ENCODE results near the gene TNRC6C.

TNRC6C gene

DNA sequence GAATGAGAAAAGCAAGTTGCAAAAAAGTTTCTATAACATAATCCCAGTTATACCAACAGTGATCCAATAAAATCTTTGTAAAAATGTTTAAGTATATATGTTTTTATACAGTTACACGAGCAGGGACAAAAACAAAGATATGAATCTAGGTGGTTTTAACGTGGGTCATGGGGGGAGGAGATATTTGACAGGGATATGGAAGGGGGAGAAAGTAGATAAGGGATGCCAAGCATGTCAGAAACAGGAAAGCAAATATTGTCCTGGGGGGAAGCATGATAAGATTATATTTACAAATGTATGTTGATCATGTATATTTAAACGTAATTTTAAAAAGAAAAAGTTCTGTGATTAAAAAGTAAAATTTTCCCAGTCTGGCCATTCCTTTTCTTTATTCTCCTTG is 43.1 kb downstream of the TNRC6C start:
- no peaks in the 10 kb centered on the region for H3K36me3 ChIP-seq (ENCODE audit: insufficient read depth, low read length)

DNA sequence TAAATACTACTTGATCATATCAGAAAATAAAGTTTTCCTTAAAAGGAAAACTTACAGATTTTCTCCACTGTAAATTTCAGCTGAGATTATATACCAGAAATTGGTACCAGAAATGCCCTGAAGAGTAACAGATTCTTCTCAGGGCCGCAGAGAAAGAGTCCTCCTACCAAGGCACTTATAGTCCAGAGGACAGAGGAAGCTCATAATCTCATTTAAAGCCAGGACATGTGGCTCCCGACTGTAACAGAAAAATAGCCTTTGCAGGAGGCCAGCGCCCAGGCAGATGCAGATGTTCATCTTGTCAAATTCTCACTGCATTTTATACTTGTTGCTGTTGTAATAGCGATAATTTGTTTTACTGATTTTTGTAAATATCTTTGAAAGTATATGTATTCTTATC is 43.7 kb downstream of the TNRC6C start:
- no peak overlapping the region for H3K9ac ChIP-seq (ENCODE audit: low read depth, low read length)
- H3K9me3 ChIP-seq (ENCODE audit: control insufficient read depth, insufficient read depth, low read length) = no peaks in the 10 kb centered on the region
- H3K4me1 ChIP-seq (ENCODE audit: insufficient read depth, low read length) = peaks cover 13% of the 10 kb centered on the region; the same call in 1 of the 2 replicates
- H3K36me3 ChIP-seq (ENCODE audit: insufficient read depth, low read length) = no peaks in the 10 kb centered on the region

More for the DNA sequence above, 43.1 kb downstream of the TNRC6C start:
- Histone ChIP-seq H3K9me3 (ENCODE audit: control insufficient read depth, insufficient read depth, low read length) (no peaks in the 10 kb centered on the region), H3K4me1 (ENCODE audit: insufficient read depth, low read length) (peaks cover 13% of the 10 kb centered on the region; the same call in 1 of the 2 replicates), H3K9ac (ENCODE audit: low read depth, low read length) (no peak overlapping the region)

DNA sequence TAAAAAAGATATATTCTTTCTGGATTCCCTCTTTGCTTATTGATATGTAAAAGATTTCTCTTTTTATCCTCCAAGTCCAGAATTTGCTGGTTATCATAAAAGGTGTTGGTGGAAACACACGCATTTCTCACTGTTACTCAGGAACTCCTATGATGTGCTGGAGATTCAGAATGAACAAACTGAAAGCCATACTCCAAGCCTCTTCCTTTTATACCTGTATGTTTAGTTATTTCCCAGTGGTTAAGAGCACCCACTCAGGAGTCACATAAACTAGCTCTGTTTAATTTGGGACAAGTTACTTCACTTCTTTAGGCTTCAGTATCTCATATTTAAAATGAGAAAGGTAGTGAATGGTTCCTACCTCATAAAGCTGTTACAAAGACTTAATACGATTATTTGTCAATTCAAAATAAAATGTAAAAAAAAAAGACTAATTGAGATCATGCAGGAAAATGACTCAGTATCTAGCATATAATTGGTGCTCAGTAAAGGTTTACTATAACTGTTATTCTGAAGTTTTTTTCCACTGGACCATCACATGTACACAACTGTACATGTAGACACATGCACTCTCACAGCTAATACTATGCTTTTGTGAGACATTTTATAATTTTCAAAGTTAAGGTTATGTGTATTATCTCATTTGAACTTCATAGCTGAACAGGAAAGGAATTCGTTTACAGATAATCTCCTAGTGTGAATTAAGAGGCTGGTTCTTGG is 47.1 kb downstream of the TNRC6C start:
- H3K36me3 ChIP-seq (ENCODE audit: insufficient read depth, low read length) = no peaks in the 10 kb centered on the region
- peaks cover 9% of the 10 kb centered on the region; the same call in 1 of the 2 replicates for H3K4me1 ChIP-seq (ENCODE audit: insufficient read depth, low read length)
- no peaks in the 10 kb centered on the region for H3K9me3 ChIP-seq (ENCODE audit: control insufficient read depth, insufficient read depth, low read length)
- H3K9ac ChIP-seq (ENCODE audit: low read depth, low read length) = no peak overlapping the region

DNA sequence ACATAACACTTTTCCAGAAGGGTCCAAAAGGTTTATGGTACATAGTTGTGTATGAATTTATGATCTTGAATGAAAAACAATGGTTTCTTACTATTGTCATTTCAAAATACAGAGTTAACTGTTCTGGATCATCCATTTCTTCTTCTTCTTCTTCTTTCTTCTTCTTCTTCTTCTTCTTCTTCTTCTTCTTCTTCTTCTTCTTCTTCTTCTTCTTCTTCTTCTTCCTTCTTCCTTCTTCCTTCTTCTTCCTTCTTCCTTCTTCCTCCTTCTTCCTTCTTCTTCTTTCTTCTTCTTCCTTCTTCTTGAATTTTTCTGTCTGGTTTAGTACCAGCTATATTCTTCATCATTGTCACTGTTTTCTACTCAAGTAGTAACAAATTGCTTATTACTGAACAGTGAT is 47.8 kb downstream of the TNRC6C start:
- Histone ChIP-seq H3K36me3 (ENCODE audit: insufficient read depth, low read length) (no peaks in the 10 kb centered on the region), H3K9ac (ENCODE audit: low read depth, low read length) (no peak overlapping the region), H3K4me1 (ENCODE audit: insufficient read depth, low read length) (peaks cover 8% of the 10 kb centered on the region; the same call in 1 of the 2 replicates), H3K9me3 (ENCODE audit: control insufficient read depth, insufficient read depth, low read length) (no peaks in the 10 kb centered on the region)

DNA sequence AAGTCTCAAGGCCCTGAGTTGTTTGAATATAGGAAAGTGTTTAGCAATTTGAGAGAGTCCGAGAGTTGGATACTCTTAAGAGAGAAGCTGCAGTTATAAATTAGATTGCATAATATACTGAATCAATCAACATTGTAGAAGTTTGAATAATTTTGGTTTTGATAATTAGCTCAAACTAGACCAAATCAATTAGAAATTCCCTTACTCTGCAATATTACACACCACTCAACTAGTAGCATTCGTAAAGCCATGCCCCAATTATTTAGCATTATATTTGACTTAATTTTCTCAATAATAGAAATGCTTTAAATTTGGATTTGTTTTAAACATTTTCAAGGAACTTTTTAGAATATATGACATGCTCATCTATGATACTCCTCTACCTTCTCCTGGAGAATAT is 49.1 kb downstream of the TNRC6C start:
- peaks cover 6% of the 10 kb centered on the region; the same call in 1 of the 2 replicates for H3K4me1 ChIP-seq (ENCODE audit: insufficient read depth, low read length)
- H3K36me3 ChIP-seq (ENCODE audit: insufficient read depth, low read length) = no peaks in the 10 kb centered on the region
- no peak overlapping the region for H3K9ac ChIP-seq (ENCODE audit: low read depth, low read length)
- H3K9me3 ChIP-seq (ENCODE audit: control insufficient read depth, insufficient read depth, low read length) = no peaks in the 10 kb centered on the region

DNA sequence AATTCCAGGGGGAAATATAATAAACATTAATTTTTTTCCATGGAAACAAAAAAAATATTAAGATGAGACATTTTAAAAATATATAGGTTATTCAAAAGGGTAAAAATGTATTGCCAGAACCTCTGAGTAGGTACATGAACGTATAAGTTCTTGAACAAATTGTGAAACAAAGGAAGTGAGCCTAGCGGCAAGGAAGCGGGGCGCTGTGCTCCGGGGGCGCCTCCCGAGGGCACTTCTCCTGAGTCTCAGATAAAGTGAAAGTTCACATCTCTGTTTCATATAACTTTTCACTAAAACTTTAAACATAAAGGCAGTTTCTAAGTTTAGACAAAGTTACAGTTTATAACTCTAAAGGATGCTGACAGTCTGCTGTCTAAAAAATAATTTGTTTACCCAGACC is 52.3 kb downstream of the TNRC6C start:
- no peak overlapping the region for H3K9ac ChIP-seq (ENCODE audit: low read depth, low read length)
- no peaks in the 10 kb centered on the region for H3K36me3 ChIP-seq (ENCODE audit: insufficient read depth, low read length)
- H3K9me3 ChIP-seq (ENCODE audit: control insufficient read depth, insufficient read depth, low read length) = no peaks in the 10 kb centered on the region
- no peaks in the 10 kb centered on the region for H3K4me1 ChIP-seq (ENCODE audit: insufficient read depth, low read length)

DNA sequence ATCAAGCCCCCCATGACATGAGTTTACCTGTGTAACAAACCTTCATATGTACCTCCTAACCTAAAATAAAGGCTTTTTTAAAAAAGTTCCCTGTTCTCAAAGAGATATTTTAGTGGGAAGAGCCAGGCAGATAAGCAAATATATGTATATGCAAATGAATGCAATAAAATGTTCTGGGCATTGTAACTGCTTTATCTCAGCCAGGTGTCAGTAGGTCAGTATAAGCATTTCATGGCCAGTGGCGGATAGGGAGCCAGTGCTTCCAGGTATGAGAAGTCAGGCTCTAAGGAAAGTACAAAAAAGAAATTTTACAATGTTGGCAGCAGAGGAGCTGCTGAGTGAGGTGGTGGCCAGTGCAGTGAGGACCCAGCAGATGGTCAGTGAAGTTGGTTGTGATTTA is 53.9 kb downstream of the TNRC6C start:
- Histone ChIP-seq H3K4me1 (ENCODE audit: insufficient read depth, low read length) (no peaks in the 10 kb centered on the region), H3K9ac (ENCODE audit: low read depth, low read length) (no peak overlapping the region), H3K9me3 (ENCODE audit: control insufficient read depth, insufficient read depth, low read length) (no peaks in the 10 kb centered on the region), H3K36me3 (ENCODE audit: insufficient read depth, low read length) (no peaks in the 10 kb centered on the region)

DNA sequence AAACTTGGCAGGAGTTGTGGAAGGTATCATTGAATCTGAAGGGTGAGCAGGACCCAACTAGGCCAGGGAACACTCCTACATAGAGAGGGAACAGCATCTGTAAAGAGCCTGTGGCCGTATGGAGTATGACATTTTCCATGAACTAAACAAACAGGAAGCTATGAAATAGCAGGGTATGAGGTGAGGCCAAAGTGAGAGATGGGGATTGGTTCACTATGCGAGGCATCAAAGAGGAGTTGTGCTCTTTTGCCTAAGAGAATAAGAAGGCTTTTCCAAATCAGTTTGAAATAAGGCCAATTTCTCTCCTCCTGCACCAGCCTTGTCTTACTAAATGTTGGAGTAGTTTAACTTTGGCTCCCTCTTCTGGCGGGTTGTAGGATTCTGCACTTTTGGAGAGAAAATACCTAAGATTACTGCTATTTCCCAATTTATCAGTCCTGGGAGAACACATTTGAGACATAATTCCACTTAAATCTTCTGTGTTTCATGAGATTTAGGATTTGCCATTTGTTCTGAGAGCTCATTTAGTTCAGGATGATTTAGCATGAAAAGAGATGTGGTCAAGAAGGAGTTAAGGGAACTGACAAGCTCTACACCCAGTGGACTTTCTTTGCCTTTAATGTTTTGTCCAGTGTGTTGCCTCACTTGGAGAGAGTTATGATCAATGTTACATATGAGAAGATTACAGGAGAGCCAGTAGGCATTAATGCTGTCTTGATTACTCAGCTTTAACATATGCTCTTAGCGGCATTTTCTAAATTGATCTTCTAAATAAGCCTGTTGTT is 55.4 kb downstream of the TNRC6C start:
- Histone ChIP-seq H3K36me3 (ENCODE audit: insufficient read depth, low read length) (no peaks in the 10 kb centered on the region), H3K9me3 (ENCODE audit: control insufficient read depth, insufficient read depth, low read length) (no peaks in the 10 kb centered on the region), H3K9ac (ENCODE audit: low read depth, low read length) (no peak overlapping the region), H3K4me1 (ENCODE audit: insufficient read depth, low read length) (no peaks in the 10 kb centered on the region)

DNA sequence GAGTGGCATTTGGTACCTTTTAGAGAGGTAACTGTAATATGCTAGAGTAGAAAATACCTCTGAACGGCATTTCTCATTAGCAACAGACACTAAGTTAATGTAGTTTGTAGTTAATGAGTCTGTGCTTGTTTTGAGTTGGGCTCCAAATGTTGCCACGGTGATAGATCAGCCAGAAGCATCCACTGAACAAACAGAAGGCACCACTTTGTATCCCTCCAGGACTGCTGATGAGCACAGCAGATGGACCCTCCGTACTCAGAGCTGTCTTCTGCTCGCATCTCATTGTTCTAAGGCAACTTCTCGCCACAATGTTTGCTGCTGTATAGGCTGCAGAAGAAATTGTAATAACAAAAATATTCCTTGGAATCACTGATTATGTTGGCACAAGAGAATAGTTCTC is 56.1 kb downstream of the TNRC6C start:
- no peaks in the 10 kb centered on the region for H3K36me3 ChIP-seq (ENCODE audit: insufficient read depth, low read length)
- H3K4me1 ChIP-seq (ENCODE audit: insufficient read depth, low read length) = peaks cover 4% of the 10 kb centered on the region; the same call in 1 of the 2 replicates
- no peak overlapping the region for H3K9ac ChIP-seq (ENCODE audit: low read depth, low read length)
- H3K9me3 ChIP-seq (ENCODE audit: control insufficient read depth, insufficient read depth, low read length) = no peaks in the 10 kb centered on the region

DNA sequence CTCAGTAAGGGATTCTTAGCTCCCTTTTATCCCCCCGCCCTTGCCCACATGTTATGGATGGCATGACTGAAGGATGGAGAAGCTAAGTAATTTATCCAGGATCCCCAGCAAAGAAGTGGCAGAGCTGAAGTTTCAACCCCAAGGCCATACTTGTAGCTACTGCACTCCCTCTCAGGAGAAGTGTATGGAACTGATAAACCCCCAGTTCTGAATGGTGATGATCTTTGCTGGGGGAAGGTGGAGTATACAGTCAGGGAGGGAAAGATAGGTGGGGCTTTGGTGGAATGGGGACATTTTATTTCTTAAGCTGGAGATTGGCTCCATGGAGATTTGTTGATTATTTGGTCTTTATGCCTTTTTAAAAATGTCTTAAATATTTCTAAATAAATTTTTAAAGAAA is 58.3 kb downstream of the TNRC6C start:
- H3K9me3 ChIP-seq (ENCODE audit: control insufficient read depth, insufficient read depth, low read length) = no peaks in the 10 kb centered on the region
- no peak overlapping the region for H3K9ac ChIP-seq (ENCODE audit: low read depth, low read length)
- peaks cover 6% of the 10 kb centered on the region; the same call in 1 of the 2 replicates for H3K4me1 ChIP-seq (ENCODE audit: insufficient read depth, low read length)
- H3K36me3 ChIP-seq (ENCODE audit: insufficient read depth, low read length) = no peaks in the 10 kb centered on the region

DNA sequence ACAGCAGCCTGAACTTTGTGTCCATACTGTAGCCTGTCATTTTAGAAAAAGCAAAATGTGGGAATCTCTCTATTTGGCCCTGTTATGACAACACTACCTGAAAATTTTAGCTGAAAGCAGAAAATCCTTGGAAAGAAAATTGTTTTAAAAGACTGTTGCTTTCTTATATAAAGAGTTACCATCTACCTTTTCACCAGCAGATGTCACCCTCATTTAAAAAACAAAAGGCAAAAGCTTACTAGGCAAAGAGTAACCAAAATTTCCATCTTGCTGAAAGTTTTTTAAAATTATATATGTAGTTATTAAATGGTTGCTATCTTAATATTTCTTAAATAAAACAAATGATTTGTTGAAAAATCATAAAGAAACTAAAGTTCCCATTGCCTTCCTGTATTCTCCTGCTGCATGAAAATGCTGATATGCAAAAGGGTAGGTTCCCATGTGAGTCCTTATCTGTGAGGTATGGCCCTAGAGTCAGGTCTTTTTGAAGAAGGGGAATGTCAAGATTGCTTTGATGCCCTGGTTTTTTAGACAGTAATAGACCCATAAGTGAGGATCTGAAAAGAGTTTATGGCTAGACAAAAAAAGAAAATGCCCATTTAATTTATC is 61.0 kb downstream of the TNRC6C start:
- H3K9ac ChIP-seq (ENCODE audit: low read depth, low read length) = no peak overlapping the region
- H3K4me1 ChIP-seq (ENCODE audit: insufficient read depth, low read length) = peaks cover 6% of the 10 kb centered on the region; the same call in 1 of the 2 replicates
- H3K36me3 ChIP-seq (ENCODE audit: insufficient read depth, low read length) = no peaks in the 10 kb centered on the region
- no peaks in the 10 kb centered on the region for H3K9me3 ChIP-seq (ENCODE audit: control insufficient read depth, insufficient read depth, low read length)

DNA sequence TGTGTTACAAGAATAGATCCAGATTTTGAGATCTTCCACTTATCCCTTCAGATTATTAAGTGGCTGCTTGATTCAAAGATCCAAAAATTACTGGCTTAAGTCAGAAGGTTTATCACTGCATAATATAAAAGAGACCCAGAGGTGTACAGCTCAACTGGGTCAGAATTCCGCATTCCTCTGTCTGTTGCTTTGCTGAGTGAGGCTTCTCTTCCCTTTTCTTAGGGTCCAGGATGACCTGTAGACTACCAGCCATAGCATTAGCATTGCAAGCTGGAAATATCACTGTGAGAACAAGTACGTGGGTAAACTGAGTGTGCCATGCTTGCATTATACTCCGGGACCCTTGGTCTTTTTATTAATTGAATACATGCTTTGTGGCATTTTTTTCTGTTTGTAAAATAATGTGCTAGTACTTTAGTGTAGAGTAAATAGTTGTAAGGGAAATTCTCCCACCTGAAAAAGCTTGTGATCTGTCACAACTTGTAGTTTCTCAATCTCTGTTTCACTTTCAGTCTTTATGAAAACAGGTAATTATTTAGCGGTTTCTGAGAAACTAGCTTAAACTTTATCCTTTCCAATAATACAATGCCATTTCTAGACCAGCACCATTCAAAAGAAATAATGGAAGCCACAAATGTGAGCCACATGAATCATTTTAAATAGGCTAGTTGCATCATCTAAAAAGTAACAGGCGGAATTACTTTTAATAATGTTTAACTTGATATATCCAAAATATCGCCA is 61.6 kb downstream of the TNRC6C start:
- no peaks in the 10 kb centered on the region for H3K36me3 ChIP-seq (ENCODE audit: insufficient read depth, low read length)
- H3K9me3 ChIP-seq (ENCODE audit: control insufficient read depth, insufficient read depth, low read length) = no peaks in the 10 kb centered on the region
- H3K4me1 ChIP-seq (ENCODE audit: insufficient read depth, low read length) = peaks cover 6% of the 10 kb centered on the region; the same call in 1 of the 2 replicates
- no peak overlapping the region for H3K9ac ChIP-seq (ENCODE audit: low read depth, low read length)

DNA sequence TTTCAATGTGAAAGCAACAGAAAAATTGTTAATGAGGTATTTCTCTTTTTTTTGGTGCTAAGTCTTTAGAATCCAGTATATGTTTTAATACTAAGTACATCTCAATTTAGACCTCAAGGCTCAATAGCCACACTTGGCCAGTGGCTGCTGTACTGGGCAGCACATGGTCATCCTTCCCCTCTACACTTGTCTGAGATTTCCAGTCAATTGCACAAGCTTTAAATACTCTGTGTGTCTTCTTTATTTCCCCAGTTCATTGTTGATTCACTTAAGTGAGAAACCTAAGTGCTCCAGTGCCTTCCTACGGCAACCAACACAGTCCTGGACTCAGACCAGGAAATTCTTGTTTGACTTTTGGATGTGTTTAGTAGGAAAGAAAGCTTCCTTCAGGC is 62.2 kb downstream of the TNRC6C start:
- no peaks in the 10 kb centered on the region for H3K36me3 ChIP-seq (ENCODE audit: insufficient read depth, low read length)
- no peaks in the 10 kb centered on the region for H3K9me3 ChIP-seq (ENCODE audit: control insufficient read depth, insufficient read depth, low read length)
- no peak overlapping the region for H3K9ac ChIP-seq (ENCODE audit: low read depth, low read length)
- H3K4me1 ChIP-seq (ENCODE audit: insufficient read depth, low read length) = peaks cover 6% of the 10 kb centered on the region; the same call in 1 of the 2 replicates

DNA sequence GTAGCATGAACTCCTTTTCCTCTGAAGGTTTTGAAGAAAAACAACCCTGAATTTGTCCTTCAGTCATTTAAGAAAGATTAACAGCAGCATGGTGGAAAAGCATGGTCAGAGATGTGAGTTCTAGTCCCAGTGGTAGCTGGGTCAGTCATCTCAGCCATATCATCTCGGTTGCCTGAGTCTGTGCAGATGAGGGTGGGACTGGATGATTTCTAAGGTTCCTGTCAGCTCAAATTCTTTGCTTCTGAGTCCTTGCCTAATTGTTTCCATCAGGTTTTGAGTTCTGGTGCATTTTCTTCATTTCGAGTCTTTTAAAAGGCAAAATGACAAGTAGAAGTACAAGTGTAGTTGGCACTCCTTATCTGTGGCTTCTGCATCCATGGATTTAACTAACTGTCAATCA is 63.9 kb downstream of the TNRC6C start:
- no peaks in the 10 kb centered on the region for H3K36me3 ChIP-seq (ENCODE audit: insufficient read depth, low read length)

More for the DNA sequence above, 63.9 kb downstream of the TNRC6C start:
- H3K9ac ChIP-seq (ENCODE audit: low read depth, low read length) = no peak overlapping the region
- no peaks in the 10 kb centered on the region for H3K9me3 ChIP-seq (ENCODE audit: control insufficient read depth, insufficient read depth, low read length)
- peaks cover 6% of the 10 kb centered on the region; the same call in 1 of the 2 replicates for H3K4me1 ChIP-seq (ENCODE audit: insufficient read depth, low read length)

Measured in ES-I3 (cell line).